Upper lobe of left lung (tissue), 4 donors: Measurements from ENCODE around the gene CPNE5.

Experiments
- POLR2A ChIP-seq, 4 donors: fragments of 450-650 bp; IDR thresholded peaks; one replicate each; pipeline ENCODE4 v1.5.1; 2016 to 2017; ENCODE audit warnings: antibody characterized with exemption in 4 of 4, mild to moderate bottlenecking in 2 of 4
- POLR2AphosphoS5 ChIP-seq, 2 donors: sonication (generic); formaldehyde crosslinking; IDR thresholded peaks; one replicate each; pipeline ENCODE4 v1.5.1; 2017; ENCODE audit warnings: antibody characterized with exemption in 2 of 2
- TF ChIP-seq, protein P1 (sequence below), 6 experiments: fragments of 450-650 bp in 4 of 6; fragments of 200-600 bp in 2 of 6; sonication (generic) in 2 of 6; IDR thresholded peaks; one replicate each; pipeline ENCODE4 v1.5.1; 2016 to 2019; ENCODE audit warnings: antibody characterized with exemption in 6 of 6

GRCh38 chr6:36793296-36793912, 45.8 kb downstream of the CPNE5 start:
- TF ChIP-seq POLR2AphosphoS5 (IDR thresholded peaks at IDR 0.05) (no peak), POLR2A (IDR thresholded peaks at IDR 0.05) (no peak)
- TF ChIP-seq, protein P1, sequence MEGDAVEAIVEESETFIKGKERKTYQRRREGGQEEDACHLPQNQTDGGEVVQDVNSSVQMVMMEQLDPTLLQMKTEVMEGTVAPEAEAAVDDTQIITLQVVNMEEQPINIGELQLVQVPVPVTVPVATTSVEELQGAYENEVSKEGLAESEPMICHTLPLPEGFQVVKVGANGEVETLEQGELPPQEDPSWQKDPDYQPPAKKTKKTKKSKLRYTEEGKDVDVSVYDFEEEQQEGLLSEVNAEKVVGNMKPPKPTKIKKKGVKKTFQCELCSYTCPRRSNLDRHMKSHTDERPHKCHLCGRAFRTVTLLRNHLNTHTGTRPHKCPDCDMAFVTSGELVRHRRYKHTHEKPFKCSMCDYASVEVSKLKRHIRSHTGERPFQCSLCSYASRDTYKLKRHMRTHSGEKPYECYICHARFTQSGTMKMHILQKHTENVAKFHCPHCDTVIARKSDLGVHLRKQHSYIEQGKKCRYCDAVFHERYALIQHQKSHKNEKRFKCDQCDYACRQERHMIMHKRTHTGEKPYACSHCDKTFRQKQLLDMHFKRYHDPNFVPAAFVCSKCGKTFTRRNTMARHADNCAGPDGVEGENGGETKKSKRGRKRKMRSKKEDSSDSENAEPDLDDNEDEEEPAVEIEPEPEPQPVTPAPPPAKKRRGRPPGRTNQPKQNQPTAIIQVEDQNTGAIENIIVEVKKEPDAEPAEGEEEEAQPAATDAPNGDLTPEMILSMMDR (IDR thresholded peaks at IDR 0.05): no peak
